Measurements from ENCODE around the gene RAB31.

Gene RAB31

GRCh38 chr18:9694174-9694573 is 13.9 kb upstream of the RAB31 start:
- DNase-seq, result no peak

- DNase-seq, result no peak
Observed at GRCh38 chr18:9694952-9695495, 13.1 kb upstream of the RAB31 start.

- no peak for DNase-seq
Observed at GRCh38 chr18:9695605-9696004, 12.5 kb upstream of the RAB31 start.

- DNase-seq, result no peak
Observed at GRCh38 chr18:9696112-9696511, 12.0 kb upstream of the RAB31 start.

GRCh38 chr18:9696701-9697100 is 11.4 kb upstream of the RAB31 start:
- no peak for DNase-seq

- no peak for DNase-seq
Observed at GRCh38 chr18:9697121-9697520, 11.0 kb upstream of the RAB31 start.

- DNase-seq, result no peak
Observed at GRCh38 chr18:9698497-9698896, 9.6 kb upstream of the RAB31 start.

GRCh38 chr18:9700261-9700796 is 7.8 kb upstream of the RAB31 start:
- no peak for DNase-seq

- DNase-seq, result no peak
Observed at GRCh38 chr18:9701609-9702349, 6.3 kb upstream of the RAB31 start.

- no peak for DNase-seq
Observed at GRCh38 chr18:9704233-9705118, 3.6 kb upstream of the RAB31 start.

GRCh38 chr18:9705183-9705829 is 2.8 kb upstream of the RAB31 start:
- DNase-seq, result no peak

GRCh38 chr18:9706081-9706935 is 1.8 kb upstream of the RAB31 start:
- DNase-seq, result no peak

GRCh38 chr18:9707381-9708056 is 582 bp upstream of the RAB31 start:
- DNase-seq, result no peak

- DNase-seq, result no peak
Observed at GRCh38 chr18:9708434-9709303, 568 bp downstream of the RAB31 start.

GRCh38 chr18:9709304-9709877 is 1.3 kb downstream of the RAB31 start:
- no peak for DNase-seq

GRCh38 chr18:9710037-9710436 is 1.9 kb downstream of the RAB31 start:
- DNase-seq, result no peak

GRCh38 chr18:9711361-9712129 is 3.4 kb downstream of the RAB31 start:
- no peak for DNase-seq

GRCh38 chr18:9712130-9712577 is 4.1 kb downstream of the RAB31 start:
- DNase-seq, result no peak

- no peak for DNase-seq
Observed at GRCh38 chr18:9712611-9713010, 4.5 kb downstream of the RAB31 start.

Data from NCI-H1105 (cell line).